Measurements from ENCODE around the gene CHAF1B. TPM values are rescaled to one million over a fixed set of nuclear protein-coding genes. Genes with fewer than 3 reads are reported as not detected.
A peak's percentile ranks its signal among the peaks of the same experiment; 100 is the strongest.

The CHAF1B gene
- polyA plus RNA-seq, 3 donors: 0.24 TPM; not detected in 2

GRCh38 chr21:36460866-36461265, 75.7 kb downstream of the CHAF1B start:
- Histone ChIP-seq H3K27ac (ENCODE audit: low read depth in 1 of 2, low read length in 2 of 2) (no peak overlapping the region), H2AFZ (ENCODE audit: insufficient read depth, low read depth, low read length, poor library complexity, severe bottlenecking) (no peak overlapping the region), H3K4me1 (ENCODE audit: control insufficient read depth in 1 of 2, insufficient read depth in 2 of 2, low read length in 2 of 2) (no peaks in the 10 kb centered on the region), H3K4me2 (replicated peaks; ENCODE audit: extremely low read depth, low read length, poor library complexity, severe bottlenecking) (no peak overlapping the region), H3K36me3 (replicated peaks in 1 of 2; ENCODE audit: control insufficient read depth in 1 of 2, insufficient read depth in 2 of 2, low read length in 2 of 2) (no peaks in the 10 kb centered on the region), H3K79me2 (ENCODE audit: insufficient read depth, low read length) (no peaks in the 10 kb centered on the region), H3K27me3 (ENCODE audit: control insufficient read depth in 2 of 2, insufficient read depth in 2 of 2, low read length in 2 of 2) (no peaks in the 10 kb centered on the region), H3K9ac (ENCODE audit: insufficient read depth, low read length, poor library complexity, severe bottlenecking) (no peak overlapping the region), H4K20me1 (ENCODE audit: insufficient read depth, low read length) (no peaks in the 10 kb centered on the region), H3K4me3 (replicated peaks in 1 of 3; ENCODE audit: low read depth in 2 of 3, low read length in 3 of 3) (no peak overlapping the region), H3K9me3 (replicated peaks in 1 of 2; ENCODE audit: control insufficient read depth in 1 of 2, insufficient read depth in 1 of 2, low read length in 2 of 2) (no peaks in the 10 kb centered on the region)
- no peaks in the 10 kb centered on the region for H3K36me3 Mint-ChIP-seq
- DNase-seq: no peak
- WGBS (ENCODE audit: insufficient coverage): 93% methylated on average over 16 of the region's 16 CpGs
- H3K9me3 Mint-ChIP-seq: peaks cover 0 to 2% (median 0%) of the 10 kb centered on the region in 7 donors
- no peak overlapping the region for H3K4me3 Mint-ChIP-seq
- peaks cover 3 to 8% (median 6%) of the 10 kb centered on the region in 3 donors for H3K27me3 Mint-ChIP-seq (ENCODE audit: low read depth in 3 of 3)
- intact Hi-C loops (cut with micrococcal nuclease): no loop called here
- no peaks in the 10 kb centered on the region for H3K4me1 Mint-ChIP-seq
- no peak for TF ChIP-seq CTCF (IDR thresholded peaks at IDR 0.05)
- peak overlapping the region in 1 of 7 donors; percentile 64 for H3K27ac Mint-ChIP-seq

GRCh38 chr21:36461277-36461917, 76.2 kb downstream of the CHAF1B start:
- Mint-ChIP-seq H3K27me3 (ENCODE audit: low read depth in 3 of 3) (peaks cover 3 to 8% (median 6%) of the 10 kb centered on the region in 3 donors), H3K36me3 (no peaks in the 10 kb centered on the region), H3K27ac (no peak overlapping the region), H3K4me3 (no peak overlapping the region), H3K9me3 (peaks cover 0 to 2% (median 0%) of the 10 kb centered on the region in 7 donors), H3K4me1 (no peaks in the 10 kb centered on the region)
- Histone ChIP-seq H3K4me3 (replicated peaks in 1 of 3; ENCODE audit: low read depth in 2 of 3, low read length in 3 of 3) (no peak overlapping the region), H3K27ac (ENCODE audit: low read depth in 1 of 2, low read length in 2 of 2) (no peak overlapping the region), H3K9ac (ENCODE audit: insufficient read depth, low read length, poor library complexity, severe bottlenecking) (no peak overlapping the region), H2AFZ (ENCODE audit: insufficient read depth, low read depth, low read length, poor library complexity, severe bottlenecking) (no peak overlapping the region), H3K9me3 (replicated peaks in 1 of 2; ENCODE audit: control insufficient read depth in 1 of 2, insufficient read depth in 1 of 2, low read length in 2 of 2) (no peaks in the 10 kb centered on the region), H3K36me3 (replicated peaks in 1 of 2; ENCODE audit: control insufficient read depth in 1 of 2, insufficient read depth in 2 of 2, low read length in 2 of 2) (no peaks in the 10 kb centered on the region), H3K4me2 (replicated peaks; ENCODE audit: extremely low read depth, low read length, poor library complexity, severe bottlenecking) (no peak overlapping the region), H3K4me1 (ENCODE audit: control insufficient read depth in 1 of 2, insufficient read depth in 2 of 2, low read length in 2 of 2) (no peaks in the 10 kb centered on the region), H4K20me1 (ENCODE audit: insufficient read depth, low read length) (no peaks in the 10 kb centered on the region), H3K27me3 (ENCODE audit: control insufficient read depth in 2 of 2, insufficient read depth in 2 of 2, low read length in 2 of 2) (no peaks in the 10 kb centered on the region), H3K79me2 (ENCODE audit: insufficient read depth, low read length) (no peaks in the 10 kb centered on the region)
- 95% methylated on average over 32 of the region's 34 CpGs for WGBS (ENCODE audit: insufficient coverage)
- intact Hi-C loops (cut with micrococcal nuclease): no loop called here
- no peak for TF ChIP-seq CTCF (IDR thresholded peaks at IDR 0.05)
- no peak for DNase-seq

All from CD14-positive monocyte (primary cell).